Stimulated activated CD4-positive, alpha-beta T cell treated with anti-CD3 and anti-CD28 coated beads, Interleukin-2, amount 100 ng/mL, for 4 hours (primary cell): ENCODE data around the gene CTAGE1.

Source experiments
- DNase-seq: peaks from one replicate; pipeline ENCODE4 v3.0.0-alpha.2; 2020; ENCODE audit warnings: low read depth

CTAGE1 gene

DNA sequence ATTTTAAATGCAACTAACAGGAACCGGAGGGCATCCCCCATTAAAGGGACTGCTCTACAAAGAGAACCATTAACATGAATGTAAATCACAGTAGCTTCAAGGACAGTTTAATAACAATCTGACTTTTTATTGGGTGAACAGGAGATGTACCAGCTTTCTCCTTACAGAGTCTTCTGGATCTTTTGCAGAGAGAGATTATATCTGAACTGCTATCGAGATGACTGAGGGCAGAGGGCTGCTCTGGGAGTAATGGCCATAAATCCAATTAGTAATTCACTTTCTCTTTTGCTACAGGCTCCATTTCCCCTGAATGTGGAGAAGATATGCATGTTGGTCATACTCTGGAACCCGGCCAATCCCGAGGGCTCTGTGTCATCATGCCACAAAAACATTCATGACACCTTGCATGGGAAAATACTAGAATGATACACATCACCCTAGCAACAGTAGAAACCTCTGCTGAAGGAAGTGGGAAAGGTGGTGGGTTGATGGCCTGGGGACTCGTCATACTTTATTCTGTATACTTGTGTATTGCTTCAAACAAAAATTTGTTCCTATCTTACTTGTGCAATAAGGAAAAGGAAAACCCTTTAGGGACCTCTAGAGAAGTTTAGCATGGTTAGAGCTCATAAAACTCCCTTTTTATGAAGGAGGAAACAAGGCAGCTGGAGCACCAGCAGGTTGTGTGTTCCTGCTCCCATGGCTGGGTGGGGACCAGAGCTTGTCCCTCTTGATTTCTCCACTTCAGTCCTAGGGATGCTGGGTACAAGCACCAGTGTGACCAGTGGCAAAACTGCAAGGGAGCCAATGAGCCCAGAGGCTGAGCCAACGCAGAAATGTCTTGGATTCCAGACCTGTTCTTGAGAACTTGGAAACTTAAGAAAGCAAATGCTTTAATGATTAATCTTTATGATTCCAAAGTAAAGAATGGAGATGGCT lies 26.0 kb downstream of the CTAGE1 start:
- no peak for DNase-seq

DNA sequence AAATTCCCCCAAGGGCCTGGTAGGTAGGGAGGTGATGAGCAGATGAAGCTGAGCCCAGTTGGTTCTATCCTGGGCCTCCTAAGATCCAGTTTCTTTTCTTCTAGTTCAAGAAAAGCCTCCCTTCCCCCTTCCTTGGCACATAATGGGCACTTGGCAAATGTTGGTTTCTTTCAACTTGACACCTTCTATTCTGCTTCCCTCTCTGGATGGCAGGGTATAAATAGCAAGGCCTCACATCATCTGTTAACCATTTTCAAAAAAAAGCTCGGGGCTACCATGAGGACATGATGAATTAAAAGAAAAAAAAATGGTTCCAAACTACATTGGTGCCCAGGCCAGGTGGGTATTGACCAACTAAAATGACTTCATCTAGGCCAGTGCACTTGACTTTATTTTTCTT lies 29.9 kb downstream of the CTAGE1 start:
- DNase-seq: no peak

DNA sequence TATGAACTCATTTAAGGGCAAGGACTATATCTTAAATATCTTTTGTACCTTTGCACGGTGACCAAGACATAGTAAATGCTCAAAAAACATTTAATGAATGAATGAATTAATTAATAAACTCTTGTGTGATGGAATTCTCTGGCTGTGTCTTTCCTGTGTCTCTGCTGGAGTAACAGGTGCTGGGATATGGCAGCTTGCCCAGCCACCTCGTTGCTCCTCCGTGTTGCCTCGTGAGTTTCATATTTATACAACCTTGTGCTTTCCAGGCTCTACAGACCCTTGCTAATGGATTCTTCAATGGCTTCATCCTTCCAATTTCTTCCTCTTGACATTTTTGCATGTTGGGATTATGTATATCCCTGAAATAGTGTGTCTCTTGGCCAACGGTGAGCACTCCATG lies 30.4 kb downstream of the CTAGE1 start:
- no peak for DNase-seq

GRCh38 chr18:22385718-22386117 lies 32.0 kb downstream of the CTAGE1 start:
- DNase-seq: no peak

GRCh38 chr18:22378672-22379282 lies 38.9 kb downstream of the CTAGE1 start:
- no peak for DNase-seq

DNA sequence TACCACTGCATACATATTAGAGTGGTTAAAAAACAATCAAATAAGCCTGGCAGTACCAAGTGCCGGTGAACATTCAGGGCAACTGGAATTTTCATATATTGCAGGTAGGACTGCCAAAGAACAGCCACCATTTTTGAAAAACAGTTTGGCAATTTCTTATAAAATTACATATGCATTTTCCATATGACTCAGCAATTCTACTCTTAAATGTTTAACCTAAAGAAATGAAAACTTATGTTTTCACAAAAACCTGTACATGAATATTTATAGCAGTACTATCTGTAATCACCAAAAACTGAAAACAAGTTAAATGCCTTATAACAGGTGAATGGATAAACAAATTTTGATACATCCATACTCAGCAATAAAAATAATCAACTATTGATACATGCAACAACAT lies 39.9 kb downstream of the CTAGE1 start:
- DNase-seq: no peak

GRCh38 chr18:22370414-22370813 lies 47.3 kb downstream of the CTAGE1 start:
- DNase-seq: no peak

GRCh38 chr18:22368021-22368420 lies 49.7 kb downstream of the CTAGE1 start:
- DNase-seq: no peak

GRCh38 chr18:22367303-22367702 lies 50.4 kb downstream of the CTAGE1 start:
- no peak for DNase-seq

GRCh38 chr18:22363867-22364463 lies 53.8 kb downstream of the CTAGE1 start:
- no peak for DNase-seq
